Thyroid gland (tissue), 4 donors: ENCODE data around the gene CRY2.

Experiments
- CTCF ChIP-seq, 6 experiments: fragments of 200-600 bp in 3 of 6; fragments of 450-650 bp in 3 of 6; sonication (generic) in 3 of 6; IDR thresholded peaks; one replicate each; pipeline ENCODE4 v1.5.1; 2016 to 2019; ENCODE audit warnings: antibody characterized with exemption in 6 of 6, mild to moderate bottlenecking in 2 of 6, inconsistent platforms in 1 of 6, moderate library complexity in 1 of 6
- POLR2A ChIP-seq, 2 donors: fragments of 450-650 bp; IDR thresholded peaks; one replicate each; pipeline ENCODE4 v1.6.1; 2017; ENCODE audit warnings: antibody characterized with exemption in 2 of 2, mild to moderate bottlenecking in 2 of 2, moderate library complexity in 1 of 2

GRCh38 chr11:45922425-45923082, 75.3 kb downstream of the CRY2 start, which contains the start of gene LARGE2:
- TF ChIP-seq CTCF (IDR thresholded peaks at IDR 0.05) (no peak), POLR2A (IDR thresholded peaks at IDR 0.05) (no peak)
